Fibroblast of mammary gland (primary cell): Measurements from ENCODE around the gene SPATA20.

Source experiments
- DNase-seq: peaks from one replicate; pipeline ENCODE4 v3.0.0-alpha.2; 2010; ENCODE audit warnings: low read depth
- H3K4me3 ChIP-seq: 2 replicates; pipeline ENCODE4 v1.5.1; 2011; ENCODE audit warnings: low read depth, mild to moderate bottlenecking, low read length, moderate library complexity; ENCODE audit not compliant: control insufficient read depth
- TF ChIP-seq, protein P1 (sequence below): conservative IDR thresholded peaks from 2 replicates; pipeline ENCODE4 v1.5.1; 2011; ENCODE audit warnings: low read depth, low read length, inconsistent platforms; ENCODE audit not compliant: control insufficient read depth, insufficient read depth

SPATA20 gene

DNA sequence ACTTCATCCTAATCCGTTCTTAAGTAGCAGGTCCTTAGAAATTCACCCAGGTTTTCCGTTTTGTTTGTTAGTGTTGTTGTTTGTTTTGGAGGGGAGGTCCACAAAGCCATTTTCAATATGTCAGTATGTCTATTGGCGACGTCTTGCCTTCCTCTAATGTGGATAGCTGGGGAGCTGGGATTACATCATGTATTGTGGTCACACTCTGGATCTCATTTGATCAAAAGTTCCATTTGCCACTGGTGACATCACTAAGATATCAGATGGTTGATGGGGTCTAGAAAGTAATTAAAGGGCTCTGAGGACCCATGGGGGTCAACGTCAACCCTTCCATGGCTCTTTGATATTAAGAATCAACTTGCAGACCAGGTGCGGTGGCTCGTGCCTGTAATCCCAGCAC, 17.1 kb upstream of the SPATA20 start:
- no peak overlapping the region for H3K4me3 ChIP-seq
- TF ChIP-seq, protein P1, sequence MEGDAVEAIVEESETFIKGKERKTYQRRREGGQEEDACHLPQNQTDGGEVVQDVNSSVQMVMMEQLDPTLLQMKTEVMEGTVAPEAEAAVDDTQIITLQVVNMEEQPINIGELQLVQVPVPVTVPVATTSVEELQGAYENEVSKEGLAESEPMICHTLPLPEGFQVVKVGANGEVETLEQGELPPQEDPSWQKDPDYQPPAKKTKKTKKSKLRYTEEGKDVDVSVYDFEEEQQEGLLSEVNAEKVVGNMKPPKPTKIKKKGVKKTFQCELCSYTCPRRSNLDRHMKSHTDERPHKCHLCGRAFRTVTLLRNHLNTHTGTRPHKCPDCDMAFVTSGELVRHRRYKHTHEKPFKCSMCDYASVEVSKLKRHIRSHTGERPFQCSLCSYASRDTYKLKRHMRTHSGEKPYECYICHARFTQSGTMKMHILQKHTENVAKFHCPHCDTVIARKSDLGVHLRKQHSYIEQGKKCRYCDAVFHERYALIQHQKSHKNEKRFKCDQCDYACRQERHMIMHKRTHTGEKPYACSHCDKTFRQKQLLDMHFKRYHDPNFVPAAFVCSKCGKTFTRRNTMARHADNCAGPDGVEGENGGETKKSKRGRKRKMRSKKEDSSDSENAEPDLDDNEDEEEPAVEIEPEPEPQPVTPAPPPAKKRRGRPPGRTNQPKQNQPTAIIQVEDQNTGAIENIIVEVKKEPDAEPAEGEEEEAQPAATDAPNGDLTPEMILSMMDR: no peak
- DNase-seq: no peak

DNA sequence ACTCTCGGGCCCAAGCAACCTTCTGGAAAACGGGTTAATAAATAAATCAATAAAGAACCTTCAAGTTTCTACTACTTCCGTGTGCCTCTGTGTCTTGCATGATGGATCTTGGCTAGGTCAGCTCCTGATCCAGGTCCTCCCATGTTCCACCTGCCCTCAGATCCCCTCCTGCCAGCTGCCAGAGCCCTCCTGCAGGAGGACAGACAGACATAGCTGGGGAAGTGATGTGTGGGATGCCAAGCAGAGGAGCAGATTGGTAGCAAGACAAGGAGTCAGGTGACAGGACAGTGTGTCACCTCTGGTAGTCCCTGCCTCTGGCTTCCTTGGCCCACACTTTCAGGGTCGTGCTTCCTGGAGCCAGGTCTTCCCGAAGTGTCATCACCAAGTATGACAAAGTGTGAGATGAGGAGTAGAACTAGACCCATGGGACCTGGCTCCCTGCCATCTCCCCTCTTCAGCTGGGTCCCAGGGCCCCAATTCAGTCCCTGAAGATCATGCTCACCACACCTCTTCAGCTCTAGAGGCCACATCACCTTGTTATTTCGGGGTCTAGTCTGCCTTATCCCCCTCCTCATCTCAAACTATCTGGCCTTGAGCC, 15.4 kb upstream of the SPATA20 start:
- no peak for DNase-seq
- H3K4me3 ChIP-seq: no peak overlapping the region
- TF ChIP-seq, protein P1: no peak

DNA sequence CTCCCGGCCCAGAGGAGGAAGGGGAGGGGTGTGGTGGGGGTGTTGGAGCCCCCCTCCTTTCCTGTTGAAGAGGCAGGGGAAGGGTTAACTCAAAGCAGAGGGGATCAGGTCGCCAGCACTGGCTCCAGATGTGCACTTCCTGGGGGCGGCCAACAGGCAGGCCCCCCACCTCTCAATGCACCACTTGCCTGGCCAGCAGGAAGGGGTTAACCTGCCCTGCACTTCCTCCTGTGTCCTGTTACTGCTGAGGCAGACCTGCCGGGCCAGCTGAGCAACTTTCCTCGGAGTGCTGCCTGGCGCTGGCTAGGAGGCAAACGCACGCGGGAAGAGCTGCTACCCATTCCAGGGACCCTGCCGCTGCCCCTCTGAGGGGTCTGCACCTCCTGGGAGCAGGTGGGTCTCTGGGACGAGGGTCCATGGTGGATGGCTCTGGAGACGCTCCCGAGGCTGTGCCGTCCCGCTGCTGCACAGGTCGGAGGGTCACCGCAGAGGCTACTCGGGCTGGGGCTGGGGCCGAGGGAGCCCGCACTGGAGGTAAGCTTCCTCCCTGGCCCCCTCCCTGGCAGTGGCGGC, 14.4 kb upstream of the SPATA20 start, which contains the start of gene EPN3:
Gene EPN3, plus strand, starts transcription at position 284 of the 573 bp plus-strand sequence. CDS start 3,822 bp downstream, outside the sequence.
- no peak within 1 kb of the TSS for H3K4me3 ChIP-seq
- DNase-seq: no peak
- TF ChIP-seq, protein P1: no peak

- H3K4me3 ChIP-seq: no peak overlapping the region
- no peak for DNase-seq
- TF ChIP-seq, protein P1: no peak
Measured at GRCh38 chr17:50533185-50533584, 13.8 kb upstream of the SPATA20 start.

- peak; percentile 29 for DNase-seq
- TF ChIP-seq, protein P1: no peak
- no peak overlapping the region for H3K4me3 ChIP-seq
Measured at GRCh38 chr17:50533720-50534148, 13.2 kb upstream of the SPATA20 start.

DNA sequence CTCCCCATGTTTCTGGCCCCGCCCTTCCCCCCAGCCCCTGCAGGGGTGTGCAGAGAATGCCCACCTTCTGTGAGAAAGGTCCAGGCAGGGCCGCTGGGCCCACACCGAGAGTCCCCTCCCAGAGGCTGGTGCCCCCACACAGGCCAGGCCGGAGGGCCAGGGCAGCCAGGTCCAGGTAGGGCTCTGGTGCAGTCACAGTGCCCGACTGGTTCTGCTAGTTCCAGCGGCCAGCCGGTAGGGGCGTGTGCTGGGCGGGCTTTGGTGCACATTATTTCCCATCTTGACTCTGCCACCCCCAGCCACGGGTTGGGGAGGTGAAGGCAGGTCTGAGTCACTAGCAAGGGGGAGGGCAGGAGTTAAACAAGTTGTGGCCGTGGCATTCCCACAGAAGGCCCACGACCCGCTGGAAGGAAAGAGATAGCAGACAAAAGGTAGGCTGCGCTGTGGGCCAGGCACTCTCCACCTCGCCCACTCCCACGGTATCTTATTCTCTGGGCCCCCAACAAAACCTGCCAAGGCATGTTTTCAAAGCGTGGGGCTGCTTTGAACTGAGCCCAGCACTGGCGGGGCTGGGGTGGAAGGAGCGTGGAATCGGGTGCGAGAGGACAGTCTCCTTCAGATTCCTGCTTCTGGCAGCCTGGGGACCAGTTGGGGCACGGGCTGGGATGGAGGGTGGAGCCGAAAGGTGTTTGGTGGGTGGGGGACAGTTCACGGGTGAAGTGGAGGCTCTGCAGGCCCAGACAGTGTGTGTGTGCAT, 12.6 kb upstream of the SPATA20 start:
- TF ChIP-seq, protein P1: peak; percentile 19
- no peak overlapping the region for H3K4me3 ChIP-seq
- DNase-seq: peak; percentile 17
